Keratinocyte (primary cell): Measurements from ENCODE around the gene NRDC.

Experiments used
- EZH2 ChIP-seq: IDR thresholded peaks from one replicate; pipeline ENCODE4 v1.6.1; 2012; ENCODE audit warnings: inconsistent platforms, mild to moderate bottlenecking, low read length, moderate library complexity
- TF ChIP-seq, protein P1 (sequence below), 3 experiments: IDR thresholded peaks in 1 of 3; conservative IDR thresholded peaks in 1 of 3; optimal IDR thresholded peaks in 1 of 3; 2 replicates in 2 of 3; 3 replicates in 1 of 3; pipeline versions ENCODE3 to v1.5.1; 2011; ENCODE audit warnings: low read length in 3 of 3, mild to moderate bottlenecking in 3 of 3, moderate library complexity in 2 of 3, control low read depth in 1 of 3, inconsistent platforms in 1 of 3; ENCODE audit not compliant: insufficient read depth in 2 of 3; ENCODE audit errors: extremely low read depth in 1 of 3

DNA sequence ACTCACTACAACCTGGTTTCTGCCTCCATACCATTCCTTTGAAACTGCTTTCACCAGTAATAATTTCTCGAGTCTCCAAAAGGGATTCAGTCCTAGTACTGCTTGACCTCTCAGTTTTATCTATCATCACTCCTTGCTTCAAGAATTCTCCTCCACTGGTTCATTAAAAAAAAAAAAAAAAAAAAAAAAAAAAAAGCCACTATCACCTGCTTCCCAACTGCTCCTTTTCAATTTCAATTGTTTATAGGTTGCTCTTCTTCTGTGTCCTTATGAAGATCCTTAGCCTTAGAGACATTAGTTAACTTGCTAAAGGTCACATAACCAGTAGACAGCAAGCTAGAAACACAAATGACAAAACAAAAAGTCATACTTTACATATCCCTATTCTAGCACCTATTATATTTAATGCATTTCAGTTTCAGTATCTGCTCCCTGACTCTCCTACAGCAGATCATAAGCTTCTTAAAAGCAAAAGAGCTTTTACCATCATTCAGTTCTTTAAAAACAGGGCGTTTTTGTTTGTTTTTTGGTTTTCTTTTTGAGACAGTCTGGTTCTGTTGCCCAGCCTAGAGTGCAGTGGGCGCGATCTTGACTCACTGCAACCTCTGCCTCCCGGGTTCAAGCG, 7.1 kb downstream of the NRDC start:
- TF ChIP-seq, protein P1, sequence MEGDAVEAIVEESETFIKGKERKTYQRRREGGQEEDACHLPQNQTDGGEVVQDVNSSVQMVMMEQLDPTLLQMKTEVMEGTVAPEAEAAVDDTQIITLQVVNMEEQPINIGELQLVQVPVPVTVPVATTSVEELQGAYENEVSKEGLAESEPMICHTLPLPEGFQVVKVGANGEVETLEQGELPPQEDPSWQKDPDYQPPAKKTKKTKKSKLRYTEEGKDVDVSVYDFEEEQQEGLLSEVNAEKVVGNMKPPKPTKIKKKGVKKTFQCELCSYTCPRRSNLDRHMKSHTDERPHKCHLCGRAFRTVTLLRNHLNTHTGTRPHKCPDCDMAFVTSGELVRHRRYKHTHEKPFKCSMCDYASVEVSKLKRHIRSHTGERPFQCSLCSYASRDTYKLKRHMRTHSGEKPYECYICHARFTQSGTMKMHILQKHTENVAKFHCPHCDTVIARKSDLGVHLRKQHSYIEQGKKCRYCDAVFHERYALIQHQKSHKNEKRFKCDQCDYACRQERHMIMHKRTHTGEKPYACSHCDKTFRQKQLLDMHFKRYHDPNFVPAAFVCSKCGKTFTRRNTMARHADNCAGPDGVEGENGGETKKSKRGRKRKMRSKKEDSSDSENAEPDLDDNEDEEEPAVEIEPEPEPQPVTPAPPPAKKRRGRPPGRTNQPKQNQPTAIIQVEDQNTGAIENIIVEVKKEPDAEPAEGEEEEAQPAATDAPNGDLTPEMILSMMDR (optimal IDR thresholded peaks at IDR 0.05 in 1 of 3, IDR thresholded peaks at IDR 0.05 in 1 of 3, conservative IDR thresholded peaks at IDR 0.05 in 1 of 3; ENCODE audit: extremely low read depth in 1 of 3, insufficient read depth in 2 of 3, low read length in 3 of 3): no peak
- TF ChIP-seq EZH2: no peak
